Measurements from ENCODE around the gene IBA57. TPM values are rescaled to one million over a fixed set of nuclear protein-coding genes. Genes with fewer than 3 reads are reported as not detected.
"Not testable (repeated sequence)": the region's sequence is repeated elsewhere in the genome, so short reads cannot be mapped to it uniquely, and the experiment has no call there.

IBA57 gene
- polyA plus RNA-seq, 3 donors = 4.2 to 4.6 (median 4.4) TPM

- no peak for DNase-seq (ENCODE audit: low read depth in 3 of 3, low spot score in 2 of 3)
Measured at GRCh38 chr1:228170666-228171065, 5.1 kb downstream of the IBA57 start.

DNA sequence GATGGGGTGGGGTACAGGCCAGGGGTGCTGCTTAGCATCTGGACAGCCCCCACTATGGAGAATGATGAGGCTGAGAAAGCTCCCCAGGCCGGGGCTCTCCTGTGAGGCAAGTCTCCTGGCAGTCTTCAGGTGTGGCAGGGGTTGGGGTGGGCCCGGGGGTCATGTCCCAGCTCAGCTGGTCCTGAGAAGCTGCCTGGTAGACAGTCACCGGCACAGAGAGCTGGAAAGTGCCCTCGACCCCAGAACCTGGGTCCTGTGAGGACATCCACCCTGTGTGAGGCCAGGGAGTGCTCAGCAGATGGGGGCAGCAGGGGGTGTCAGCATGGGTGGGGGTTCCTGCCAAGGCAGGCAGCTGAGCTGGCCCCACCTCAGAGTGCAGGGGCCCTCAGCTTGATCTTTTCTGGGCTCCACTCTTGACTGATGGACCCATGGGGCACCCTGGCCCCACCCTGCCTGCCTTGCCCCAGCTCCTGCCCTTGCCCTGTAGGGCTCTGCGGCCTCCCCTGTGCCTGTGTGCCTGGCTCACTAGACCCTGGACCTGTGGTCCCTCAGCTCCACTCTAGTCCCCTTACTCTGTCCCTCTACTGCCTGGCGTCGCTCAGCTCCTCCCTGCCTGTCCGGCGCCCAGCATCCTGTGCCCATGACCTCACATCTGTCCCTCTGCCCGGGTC, 5.8 kb downstream of the IBA57 start:
- no peak for DNase-seq (ENCODE audit: low read depth in 3 of 3, low spot score in 2 of 3)

DNA sequence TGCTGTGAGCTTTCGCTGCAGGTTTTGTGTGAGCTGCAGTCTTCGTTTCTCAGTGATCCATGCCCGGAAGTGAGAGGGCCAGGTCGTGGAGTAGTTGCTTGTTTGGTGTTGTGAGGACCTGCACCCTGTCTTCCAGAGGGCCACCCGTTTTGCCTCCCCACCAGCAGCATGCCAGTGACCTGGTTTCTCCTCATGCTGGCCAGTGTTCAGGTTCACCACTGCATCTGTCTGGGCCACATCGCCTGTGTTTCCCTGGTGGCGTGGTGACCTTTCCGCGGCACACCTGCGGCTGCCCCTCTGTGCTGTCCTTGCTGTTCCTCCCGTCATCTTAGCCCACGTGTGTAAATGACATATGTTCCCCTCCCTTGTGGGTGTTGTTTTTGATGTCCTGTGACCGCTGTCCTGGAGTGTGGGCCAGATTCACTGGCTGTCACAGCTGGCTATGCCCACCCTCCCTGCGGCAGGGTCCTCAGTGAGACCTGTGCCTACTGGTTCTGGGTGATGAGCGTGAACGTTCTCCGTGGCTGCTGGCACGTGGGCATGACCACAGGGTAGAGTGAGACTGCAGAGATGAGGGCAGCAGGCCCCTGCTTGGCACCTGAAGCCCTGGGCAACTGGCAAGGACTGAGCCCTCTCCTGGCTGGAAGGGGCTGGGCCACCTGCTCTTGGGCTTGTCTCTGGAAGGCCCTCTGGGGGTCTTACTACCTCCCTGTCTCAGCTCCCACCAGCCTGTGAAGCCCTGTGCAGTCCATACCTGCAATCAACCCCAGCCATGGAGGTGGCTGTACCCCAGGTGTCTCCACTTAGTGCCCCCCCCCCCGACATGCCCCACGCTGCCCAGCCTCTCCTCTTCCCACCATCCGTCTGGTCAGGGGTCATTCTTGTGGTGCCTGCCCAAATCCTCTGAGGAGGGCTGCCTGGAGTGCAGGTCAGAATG, 7.3 kb downstream of the IBA57 start:
- no peak for DNase-seq (ENCODE audit: low read depth in 3 of 3, low spot score in 2 of 3)

DNA sequence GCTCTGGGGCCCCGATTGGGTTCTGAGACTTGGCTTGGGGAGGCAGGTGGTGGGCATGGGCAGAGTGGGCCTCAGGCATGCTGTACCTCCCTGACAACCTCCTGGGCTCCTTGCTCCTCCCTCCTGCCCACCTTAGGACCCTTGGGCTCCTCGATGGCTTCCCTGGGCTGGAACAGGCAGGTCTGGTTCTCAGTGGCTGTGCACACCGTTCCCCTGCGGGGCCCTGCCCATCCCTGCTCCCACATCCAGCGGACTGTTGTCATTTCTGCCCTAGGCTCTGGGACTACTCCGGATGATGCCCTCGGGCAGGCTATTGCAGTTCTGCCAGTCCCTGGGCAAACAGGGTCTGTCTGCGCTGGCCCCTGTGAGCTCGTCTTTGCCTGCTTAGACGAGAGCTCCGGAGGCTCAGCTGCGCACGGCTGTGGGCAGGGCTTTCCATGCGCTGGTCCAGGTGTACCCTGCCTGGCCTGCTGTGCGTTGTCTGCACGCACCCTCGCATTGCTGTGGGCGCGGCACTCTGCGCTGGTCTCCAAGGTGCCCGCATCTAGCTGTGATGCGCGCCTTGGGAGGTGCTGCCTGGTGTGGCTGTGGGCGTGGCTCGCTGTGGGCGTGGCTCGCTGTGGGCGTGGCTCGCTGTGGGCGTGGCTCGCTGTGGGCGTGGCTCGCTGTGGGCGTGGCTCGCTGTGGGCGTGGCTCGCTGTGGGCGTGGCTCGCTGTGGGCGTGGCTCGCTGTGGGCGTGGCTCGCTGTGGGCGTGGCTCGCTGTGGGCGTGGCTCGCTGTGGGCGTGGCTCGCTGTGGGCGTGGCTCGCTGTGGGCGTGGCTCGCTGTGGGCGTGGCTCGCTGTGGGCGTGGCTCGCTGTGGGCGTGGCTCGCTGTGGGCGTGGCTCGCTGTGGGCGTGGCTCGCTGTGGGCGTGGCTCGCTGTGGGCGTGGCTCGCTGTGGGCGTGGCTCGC, 8.2 kb downstream of the IBA57 start:
- DNase-seq (ENCODE audit: low read depth in 3 of 3, low spot score in 2 of 3) = not testable (repeated sequence)

DNA sequence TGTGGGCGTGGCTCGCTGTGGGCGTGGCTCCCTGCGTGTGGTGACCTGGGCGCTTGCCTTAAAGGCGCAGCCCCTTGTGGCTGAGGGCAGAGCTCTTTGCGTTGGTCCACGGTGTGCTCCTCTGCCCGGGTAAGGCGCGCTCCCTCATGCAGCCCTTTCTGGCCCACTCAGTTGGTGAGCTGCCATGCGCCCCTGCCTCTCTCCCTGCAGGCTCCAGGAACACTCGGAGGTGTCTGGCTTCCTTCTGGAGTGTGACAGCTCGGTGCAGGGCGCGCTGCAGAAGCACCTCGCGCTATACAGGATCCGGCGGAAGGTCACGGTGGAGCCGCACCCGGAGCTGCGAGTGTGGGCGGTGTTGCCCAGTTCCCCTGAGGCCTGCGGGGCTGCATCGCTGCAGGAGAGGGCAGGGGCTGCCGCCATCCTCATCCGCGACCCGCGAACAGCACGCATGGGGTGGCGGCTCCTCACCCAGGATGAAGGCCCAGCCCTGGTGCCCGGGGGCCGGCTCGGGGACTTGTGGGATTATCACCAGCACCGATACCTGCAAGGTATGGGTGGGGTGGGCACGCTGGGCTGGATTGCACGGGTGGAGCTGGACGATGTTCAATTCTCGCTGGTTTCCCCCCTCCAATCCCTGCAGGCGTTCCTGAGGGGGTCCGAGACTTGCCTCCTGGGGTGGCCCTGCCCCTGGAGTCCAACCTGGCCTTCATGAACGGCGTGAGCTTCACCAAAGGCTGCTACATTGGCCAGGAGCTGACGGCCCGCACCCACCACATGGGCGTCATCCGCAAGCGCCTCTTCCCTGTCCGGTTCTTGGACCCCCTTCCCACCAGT, 9.1 kb downstream of the IBA57 start:
- DNase-seq (ENCODE audit: low read depth in 3 of 3, low spot score in 2 of 3) = no peak

GRCh38 chr1:228175316-228176023, 9.9 kb downstream of the IBA57 start:
- no peak for DNase-seq (ENCODE audit: low read depth in 3 of 3, low spot score in 2 of 3)

DNA sequence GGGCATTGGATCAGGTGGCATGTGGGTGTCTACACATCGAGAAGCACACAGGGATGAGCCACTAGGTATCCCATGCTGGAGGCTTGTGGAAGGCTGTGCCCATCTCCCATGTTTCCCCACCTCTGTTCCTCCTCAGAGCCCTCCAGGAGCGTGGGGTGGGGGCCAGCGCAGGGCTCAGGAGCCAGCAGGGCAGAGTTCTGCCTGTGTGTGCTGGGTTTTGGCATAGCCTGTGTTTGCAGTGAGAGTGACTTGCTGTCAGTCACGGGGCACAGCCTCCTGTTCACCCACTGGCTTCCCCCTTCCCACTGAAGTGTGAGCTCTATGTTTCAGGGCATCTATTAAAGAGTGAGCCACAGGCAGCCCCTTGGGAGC, 10.4 kb downstream of the IBA57 start:
- DNase-seq (ENCODE audit: low read depth in 3 of 3, low spot score in 2 of 3) = no peak

GRCh38 chr1:228176461-228177182, 11.0 kb downstream of the IBA57 start:
- no peak for DNase-seq (ENCODE audit: low read depth in 3 of 3, low spot score in 2 of 3)

- no peak for DNase-seq (ENCODE audit: low read depth in 3 of 3, low spot score in 2 of 3)
Measured at GRCh38 chr1:228177183-228177475, 11.5 kb downstream of the IBA57 start.

- DNase-seq (ENCODE audit: low read depth in 3 of 3, low spot score in 2 of 3) = no peak
Measured at GRCh38 chr1:228177721-228178710, 12.4 kb downstream of the IBA57 start.

GRCh38 chr1:228178737-228179684, 13.4 kb downstream of the IBA57 start:
- DNase-seq (ENCODE audit: low read depth in 3 of 3, low spot score in 2 of 3) = no peak

DNA sequence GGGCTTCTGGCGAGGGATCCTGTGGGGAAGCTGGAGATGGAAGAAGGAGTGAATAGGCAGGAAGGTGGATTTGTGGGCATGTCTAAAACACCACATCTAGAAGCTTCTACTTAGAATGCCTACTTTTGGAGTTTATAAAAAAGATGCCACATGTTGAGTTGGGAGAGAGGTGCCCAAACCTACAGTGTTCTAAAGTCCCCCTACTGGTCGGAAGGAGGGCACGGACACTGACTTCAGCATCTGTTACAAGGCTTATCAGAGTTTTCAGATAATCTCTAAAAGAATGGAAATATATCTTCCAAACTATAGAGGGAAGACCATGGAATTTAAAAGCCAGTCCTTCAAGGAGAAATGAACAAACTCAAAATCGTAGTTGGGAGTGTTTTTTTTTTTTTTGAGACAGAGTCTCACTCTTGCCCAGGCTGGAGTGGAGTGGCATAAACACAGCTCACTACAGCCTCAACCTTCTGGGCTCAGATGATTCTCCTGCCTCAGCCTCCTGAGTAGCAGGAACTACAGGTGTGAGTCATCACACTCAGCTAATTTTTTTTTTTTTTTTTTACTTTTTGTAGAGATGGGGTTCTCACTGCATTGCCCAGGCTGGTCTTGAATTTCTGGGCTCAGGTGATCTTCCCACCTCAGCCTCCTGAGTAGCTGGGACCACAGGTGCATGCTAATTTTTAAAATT, 14.8 kb downstream of the IBA57 start:
- DNase-seq (ENCODE audit: low read depth in 3 of 3, low spot score in 2 of 3) = no peak

DNA sequence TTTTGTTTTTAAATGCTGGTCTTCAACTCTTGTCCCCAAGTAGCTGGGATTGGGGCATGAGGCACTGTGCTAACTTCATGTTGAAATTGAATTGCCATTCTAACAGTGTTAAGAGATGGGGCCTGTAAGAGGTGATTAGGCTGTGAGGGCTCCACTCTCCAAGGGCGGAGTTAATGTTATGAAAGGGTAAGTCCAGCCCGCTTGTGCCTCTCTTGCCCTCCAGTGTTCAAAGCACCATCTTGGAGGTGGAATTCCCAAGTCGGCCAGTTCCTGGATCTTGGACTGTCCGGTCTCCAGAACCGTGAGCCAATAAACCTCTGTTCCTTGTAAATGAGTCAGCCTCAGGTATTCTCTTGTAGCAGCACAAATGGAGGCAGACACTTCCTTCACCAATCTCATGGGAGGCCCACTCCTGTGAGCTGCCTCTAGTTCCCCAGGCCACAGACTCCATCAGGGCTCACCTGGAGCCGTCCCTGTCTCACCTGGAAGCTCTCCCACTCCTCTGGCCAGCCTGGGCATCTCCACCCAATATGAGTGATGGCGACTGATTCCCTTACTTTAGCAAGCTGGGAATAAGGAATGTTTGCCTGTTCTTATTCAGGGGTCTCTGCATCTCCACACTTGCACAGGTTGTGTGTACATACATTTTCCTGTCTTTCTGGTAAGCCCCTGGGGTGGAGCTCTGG, 15.5 kb downstream of the IBA57 start:
- no peak for DNase-seq (ENCODE audit: low read depth in 3 of 3, low spot score in 2 of 3)

GRCh38 chr1:228181645-228182034, 16.0 kb downstream of the IBA57 start:
- DNase-seq (ENCODE audit: low read depth in 3 of 3, low spot score in 2 of 3) = no peak

GRCh38 chr1:228182296-228183030, 16.9 kb downstream of the IBA57 start:
- DNase-seq (ENCODE audit: low read depth in 3 of 3, low spot score in 2 of 3) = no peak
